ENCODE data around the gene OR51B2. TPM values are rescaled to one million over a fixed set of nuclear protein-coding genes. Genes with fewer than 3 reads are reported as not detected.
"Not testable (repeated sequence)": the region's sequence is repeated elsewhere in the genome, so short reads cannot be mapped to it uniquely, and the experiment has no call there.

The OR51B2 gene
- total RNA-seq: not detected
- long read RNA-seq: 0 reads

GRCh38 chr11:5324197-5324596 is at the start of gene OR51B2:
OR51B2 (minus strand) TSS chr11:5324297; CDS start chr11:5324297, 0 bp downstream.
- DNase-seq: no peak
- no peak for ATAC-seq
- intact Hi-C loops (cut with DNase I): no loop called here

GRCh38 chr11:5369789-5370188 is 45.7 kb upstream of the OR51B2 start:
- intact Hi-C loops (cut with DNase I): no loop called here
- ATAC-seq (no peak), DNase-seq (no peak)

- DNase-seq (no peak), ATAC-seq (no peak)
- intact Hi-C loops (cut with DNase I): no loop called here
These were observed 44.5 kb upstream of the OR51B2 start for GRCh38 chr11:5368502-5369043.

GRCh38 chr11:5367448-5368074 is 43.5 kb upstream of the OR51B2 start:
- intact Hi-C loops (cut with DNase I): no loop called here
- ATAC-seq (peak in 1 of 2 donors; percentile 12), DNase-seq (no peak)

GRCh38 chr11:5366856-5367255 is 42.8 kb upstream of the OR51B2 start:
- intact Hi-C loops (cut with DNase I): no loop called here
- no peak for DNase-seq
- no peak for ATAC-seq

- not testable (repeated sequence) for DNase-seq, ATAC-seq
These were observed 42.3 kb upstream of the OR51B2 start for GRCh38 chr11:5366365-5366764.

GRCh38 chr11:5364214-5364613 is 40.1 kb upstream of the OR51B2 start:
- intact Hi-C loops (cut with DNase I): no loop called here
- DNase-seq (no peak), ATAC-seq (no peak)

More at GRCh38 chr11:5366365-5366764, 42.3 kb upstream of the OR51B2 start:
- intact Hi-C loops (cut with DNase I): not testable (repeated sequence)

GRCh38 chr11:5363679-5364078 is 39.6 kb upstream of the OR51B2 start:
- ATAC-seq (no peak), DNase-seq (no peak)
- intact Hi-C loops (cut with DNase I): no loop called here

- ATAC-seq (no peak), DNase-seq (no peak)
- intact Hi-C loops (cut with DNase I): no loop called here
These were observed 38.0 kb upstream of the OR51B2 start for GRCh38 chr11:5362017-5362625.

- intact Hi-C loops (cut with DNase I); ATAC-seq; DNase-seq: not testable (repeated sequence)
These were observed 31.9 kb upstream of the OR51B2 start for GRCh38 chr11:5356031-5356430.

GRCh38 chr11:5351208-5351607 is 27.1 kb upstream of the OR51B2 start, which contains the start of gene OR51B6:
OR51B6 (plus strand) TSS chr11:5351508; CDS start chr11:5351508, 0 bp downstream.
- intact Hi-C loops (cut with DNase I): no loop called here
- DNase-seq (no peak), ATAC-seq (no peak)

GRCh38 chr11:5349550-5349949 is 25.5 kb upstream of the OR51B2 start:
- intact Hi-C loops (cut with DNase I): no loop called here
- ATAC-seq (no peak), DNase-seq (no peak)

GRCh38 chr11:5348551-5349194 is 24.6 kb upstream of the OR51B2 start:
- no peak for DNase-seq
- no peak for ATAC-seq
- intact Hi-C loops (cut with DNase I): no loop called here

GRCh38 chr11:5345831-5346230 is 21.7 kb upstream of the OR51B2 start:
- ATAC-seq (no peak), DNase-seq (no peak)
- intact Hi-C loops (cut with DNase I): no loop called here

GRCh38 chr11:5343474-5344335 is 19.6 kb upstream of the OR51B2 start, which contains the start of gene OR51B5:
OR51B5 (minus strand) TSS chr11:5343524; CDS start chr11:5343524, 0 bp downstream.
- DNase-seq (no peak), ATAC-seq (no peak)
- intact Hi-C loops (cut with DNase I): no loop called here

GRCh38 chr11:5339771-5340322 is 15.8 kb upstream of the OR51B2 start:
- no peak for DNase-seq
- no peak for ATAC-seq

GRCh38 chr11:5337253-5337652 is 13.2 kb upstream of the OR51B2 start:
- intact Hi-C loops (cut with DNase I); ATAC-seq; DNase-seq: not testable (repeated sequence)

More at GRCh38 chr11:5339771-5340322, 15.8 kb upstream of the OR51B2 start:
- intact Hi-C loops (cut with DNase I): no loop called here

- ATAC-seq (no peak), DNase-seq (no peak)
- intact Hi-C loops (cut with DNase I): no loop called here
These were observed 12.2 kb upstream of the OR51B2 start for GRCh38 chr11:5336331-5336730.

GRCh38 chr11:5335170-5335569 is 11.1 kb upstream of the OR51B2 start:
- intact Hi-C loops (cut with DNase I): no loop called here
- DNase-seq (no peak), ATAC-seq (no peak)

Data from left cardiac atrium (tissue), 4 donors.